ENCODE data around the gene UBTD2. TPM values are rescaled to one million over a fixed set of nuclear protein-coding genes. Genes with fewer than 3 reads are reported as not detected.

UBTD2 gene
- total and polyA plus RNA-seq, 2 experiments from 2014 or later: 17.9 to 46.3 TPM

GRCh38 chr5:172284611-172284980 is 1.0 kb upstream of the UBTD2 start (continued):
- TF ChIP-seq ZNF462 (CRISPR knock-in tag; IDR thresholded peaks at IDR 0.05): no peak
- no peak for TF ChIP-seq ZNF331 (CRISPR knock-in tag; IDR thresholded peaks at IDR 0.05; ENCODE audit: low read depth)
- TF ChIP-seq ETS1 (IDR thresholded peaks at IDR 0.05): no peak
- no peak for TF ChIP-seq NANOG (IDR thresholded peaks at IDR 0.05; ENCODE audit: borderline replicate concordance)
- no peak for TF ChIP-seq CREB1 (CRISPR knock-in tag; IDR thresholded peaks at IDR 0.05; ENCODE audit: low read depth)
- no peak for TF ChIP-seq EZH2 (IDR thresholded peaks at IDR 0.05; ENCODE audit: low read depth, unreplicated experiment)
- no peak for TF ChIP-seq ZNF114 (CRISPR knock-in tag; IDR thresholded peaks at IDR 0.05)
- no peak for TF ChIP-seq POLR2AphosphoS5 (IDR thresholded peaks at IDR 0.05; ENCODE audit: low read depth)
- TF ChIP-seq JUNB (IDR thresholded peaks at IDR 0.05; ENCODE audit: unreplicated experiment): no peak
- no peak for TF ChIP-seq EZH2phosphoT487 (IDR thresholded peaks at IDR 0.05; ENCODE audit: unreplicated experiment)

All from GM23338 (cell line).